Suprapubic skin (tissue), 4 donors: ENCODE data around the gene KIAA0513.

Experiments used
- CTCF ChIP-seq, 2 donors: fragments of 200-600 bp in 1 of 2; fragments of 450-650 bp in 1 of 2; sonication (generic) in 1 of 2; IDR thresholded peaks; one replicate each; pipeline ENCODE4 v1.5.1; 2016 to 2019; ENCODE audit warnings: antibody characterized with exemption in 2 of 2, mild to moderate bottlenecking in 1 of 2, moderate library complexity in 1 of 2
- EP300 ChIP-seq: sonication (generic); formaldehyde crosslinking; IDR thresholded peaks from one replicate; pipeline ENCODE4 v1.6.1; 2017; ENCODE audit warnings: antibody characterized with exemption
- POLR2AphosphoS5 ChIP-seq, 3 donors: sonication (generic); formaldehyde crosslinking; IDR thresholded peaks; one replicate each; pipeline ENCODE4 v1.6.1; 2017; ENCODE audit warnings: antibody characterized with exemption in 3 of 3

GRCh38 chr16:85034591-85035433 is 7.2 kb downstream of the KIAA0513 start:
- TF ChIP-seq CTCF (IDR thresholded peaks at IDR 0.05) = no peak
- TF ChIP-seq POLR2AphosphoS5 (IDR thresholded peaks at IDR 0.05) = no peak
- no peak for TF ChIP-seq EP300
